HG02884 (cell line): ENCODE measurements around the gene PLXNA4.

Experiments
- ATAC-seq: cut with Tn5 transposase; IDR thresholded peaks from one replicate; pipeline ENCODE4 v1.9.1; 2021; ENCODE audit warnings: mild to moderate bottlenecking, moderate library complexity; ENCODE audit not compliant: unreplicated experiment

Gene PLXNA4

GRCh38 chr7:132446666-132447278 is 129.5 kb downstream of the PLXNA4 start:
- ATAC-seq = no peak

GRCh38 chr7:132446260-132446659 is 130.0 kb downstream of the PLXNA4 start:
- ATAC-seq = no peak

- no peak for ATAC-seq
Observed at GRCh38 chr7:132443761-132444520, 132.3 kb downstream of the PLXNA4 start.

GRCh38 chr7:132441935-132442334 is 134.3 kb downstream of the PLXNA4 start:
- no peak for ATAC-seq

- no peak for ATAC-seq
Observed at GRCh38 chr7:132440151-132440550, 136.1 kb downstream of the PLXNA4 start.

GRCh38 chr7:132438926-132439325 is 137.3 kb downstream of the PLXNA4 start:
- ATAC-seq = no peak

- ATAC-seq = no peak
Observed at GRCh38 chr7:132437730-132438129, 138.5 kb downstream of the PLXNA4 start.

- no peak for ATAC-seq
Observed at GRCh38 chr7:132436121-132436520, 140.1 kb downstream of the PLXNA4 start.

GRCh38 chr7:132435016-132435990 is 141.0 kb downstream of the PLXNA4 start:
- ATAC-seq = no peak

GRCh38 chr7:132434041-132434440 is 142.2 kb downstream of the PLXNA4 start:
- ATAC-seq = no peak

GRCh38 chr7:132433301-132433700 is 143.0 kb downstream of the PLXNA4 start:
- no peak for ATAC-seq

GRCh38 chr7:132430861-132431822 is 145.1 kb downstream of the PLXNA4 start:
- ATAC-seq = no peak

GRCh38 chr7:132430041-132430855 is 146.0 kb downstream of the PLXNA4 start:
- no peak for ATAC-seq

- no peak for ATAC-seq
Observed at GRCh38 chr7:132429181-132429580, 147.1 kb downstream of the PLXNA4 start.

- ATAC-seq = no peak
Observed at GRCh38 chr7:132428247-132428919, 147.9 kb downstream of the PLXNA4 start.

- ATAC-seq = no peak
Observed at GRCh38 chr7:132425942-132426341, 150.3 kb downstream of the PLXNA4 start.

GRCh38 chr7:132424821-132425724 is 151.2 kb downstream of the PLXNA4 start:
- ATAC-seq = no peak

GRCh38 chr7:132424277-132424676 is 152.0 kb downstream of the PLXNA4 start:
- no peak for ATAC-seq
